GM18520 (cell line): ENCODE results near the gene HTT.
"Not testable (repeated sequence)": the region's sequence is repeated elsewhere in the genome, so short reads cannot be mapped to it uniquely, and the experiment has no call there.

ENCODE experiments used
- ATAC-seq: cut with Tn5 transposase; IDR thresholded peaks from one replicate; pipeline ENCODE4 v1.9.1; 2021; ENCODE audit not compliant: unreplicated experiment

HTT gene

GRCh38 chr4:3161044-3161443, 86.6 kb downstream of the HTT start:
- not testable (repeated sequence) for ATAC-seq

GRCh38 chr4:3166434-3166833, 92.0 kb downstream of the HTT start:
- ATAC-seq, result not testable (repeated sequence)

- no peak for ATAC-seq
Observed at GRCh38 chr4:3168029-3168428, 93.5 kb downstream of the HTT start.

GRCh38 chr4:3174371-3175338, 100.2 kb downstream of the HTT start:
- no peak for ATAC-seq

- ATAC-seq, result no peak
Observed at GRCh38 chr4:3176367-3177229, 102.1 kb downstream of the HTT start.

- no peak for ATAC-seq
Observed at GRCh38 chr4:3177426-3177825, 102.9 kb downstream of the HTT start.

GRCh38 chr4:3177905-3178304, 103.4 kb downstream of the HTT start:
- ATAC-seq, result no peak

- ATAC-seq, result no peak
Observed at GRCh38 chr4:3178351-3178750, 103.9 kb downstream of the HTT start.

GRCh38 chr4:3179126-3179706, 104.7 kb downstream of the HTT start:
- ATAC-seq, result no peak

GRCh38 chr4:3183008-3183407, 108.5 kb downstream of the HTT start:
- ATAC-seq, result no peak

GRCh38 chr4:3184725-3185124, 110.2 kb downstream of the HTT start:
- ATAC-seq, result no peak

GRCh38 chr4:3186609-3187008, 112.1 kb downstream of the HTT start:
- ATAC-seq, result no peak

GRCh38 chr4:3188118-3188517, 113.6 kb downstream of the HTT start:
- no peak for ATAC-seq

- no peak for ATAC-seq
Observed at GRCh38 chr4:3189459-3189858, 115.0 kb downstream of the HTT start.

- ATAC-seq, result no peak
Observed at GRCh38 chr4:3190549-3190948, 116.1 kb downstream of the HTT start.

- ATAC-seq, result no peak
Observed at GRCh38 chr4:3192188-3192587, 117.7 kb downstream of the HTT start.

GRCh38 chr4:3192827-3193226, 118.3 kb downstream of the HTT start:
- ATAC-seq, result no peak

GRCh38 chr4:3193531-3194203, 119.2 kb downstream of the HTT start:
- no peak for ATAC-seq

GRCh38 chr4:3196670-3197359, 122.3 kb downstream of the HTT start:
- ATAC-seq, result no peak

GRCh38 chr4:3197366-3198105, 123.1 kb downstream of the HTT start:
- ATAC-seq, result no peak
